NOMO-1 (cell line): Measurements from ENCODE around the gene OR2Z1.

Source experiments
- DNase-seq, 2 experiments: peaks; one replicate each; lab custom pipeline; 2025; ENCODE audit not compliant: unreplicated experiment in 2 of 2; lab: John Stamatoyannopoulos, UW

The OR2Z1 gene

GRCh38 chr19:8721334-8721733, at the start of gene OR2Z1:
Gene OR2Z1, plus strand, starts transcription at chr19:8721634. Its CDS starts 9,395 bp downstream, at chr19:8731029.
- DNase-seq: no peak

- no peak for DNase-seq
Observed at GRCh38 chr19:8673276-8673891, 48.0 kb upstream of the OR2Z1 start.

- no peak for DNase-seq
Observed at GRCh38 chr19:8675066-8675465, 46.4 kb upstream of the OR2Z1 start.

GRCh38 chr19:8678244-8678807, 43.1 kb upstream of the OR2Z1 start:
- no peak for DNase-seq

GRCh38 chr19:8680676-8681344, 40.6 kb upstream of the OR2Z1 start:
- no peak for DNase-seq

GRCh38 chr19:8681345-8682029, 39.9 kb upstream of the OR2Z1 start:
- DNase-seq: no peak

GRCh38 chr19:8682472-8682871, 39.0 kb upstream of the OR2Z1 start:
- no peak for DNase-seq

- no peak for DNase-seq
Observed at GRCh38 chr19:8682931-8683330, 38.5 kb upstream of the OR2Z1 start.

- DNase-seq: no peak
Observed at GRCh38 chr19:8684001-8684902, 37.2 kb upstream of the OR2Z1 start.

GRCh38 chr19:8686549-8686948, 34.9 kb upstream of the OR2Z1 start:
- DNase-seq: no peak

GRCh38 chr19:8688930-8689329, 32.5 kb upstream of the OR2Z1 start:
- no peak for DNase-seq

- no peak for DNase-seq
Observed at GRCh38 chr19:8690753-8691539, 30.5 kb upstream of the OR2Z1 start.

GRCh38 chr19:8695501-8695900, 25.9 kb upstream of the OR2Z1 start:
- no peak for DNase-seq

- no peak for DNase-seq
Observed at GRCh38 chr19:8695911-8696310, 25.5 kb upstream of the OR2Z1 start.

- DNase-seq: no peak
Observed at GRCh38 chr19:8696993-8697392, 24.4 kb upstream of the OR2Z1 start.

- DNase-seq: no peak
Observed at GRCh38 chr19:8697671-8698432, 23.6 kb upstream of the OR2Z1 start.

- no peak for DNase-seq
Observed at GRCh38 chr19:8698433-8699063, 22.9 kb upstream of the OR2Z1 start, which contains the start of gene ACTL9. Gene ACTL9, minus strand, starts transcription at chr19:8698795. Its CDS starts 94 bp downstream, at chr19:8698701.

- no peak for DNase-seq
Observed at GRCh38 chr19:8699908-8700307, 21.5 kb upstream of the OR2Z1 start.

GRCh38 chr19:8700956-8701355, 20.5 kb upstream of the OR2Z1 start:
- no peak for DNase-seq
